ENCODE measurements around the gene HNRNPA1.
"Not testable (repeated sequence)": the region's sequence is repeated elsewhere in the genome, so short reads cannot be mapped to it uniquely, and the experiment has no call there.

The HNRNPA1 gene

GRCh38 chr12:54277823-54278276 lies 2.7 kb upstream of the HNRNPA1 start:
- DNase-seq: no peak

DNA sequence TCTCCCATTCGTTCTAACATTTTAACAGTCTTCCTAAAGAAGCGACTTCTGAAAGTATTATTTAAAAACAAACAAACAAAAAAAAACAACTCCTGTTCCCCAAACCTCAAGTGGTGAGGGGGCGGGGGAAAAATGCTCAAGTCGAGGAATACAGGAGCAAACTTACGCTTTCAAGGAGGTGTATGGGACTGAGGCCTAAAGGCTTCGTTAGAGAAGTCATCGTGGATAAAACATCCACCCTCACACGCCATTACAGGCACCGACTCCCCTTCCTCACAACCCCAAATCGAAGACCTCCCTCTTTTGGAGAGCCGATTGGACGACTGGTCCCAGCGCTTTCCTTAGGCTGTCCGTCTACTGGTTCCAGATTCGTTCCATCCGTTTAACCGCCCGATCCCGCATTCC lies 1.3 kb upstream of the HNRNPA1 start:
- no peak for DNase-seq

DNA sequence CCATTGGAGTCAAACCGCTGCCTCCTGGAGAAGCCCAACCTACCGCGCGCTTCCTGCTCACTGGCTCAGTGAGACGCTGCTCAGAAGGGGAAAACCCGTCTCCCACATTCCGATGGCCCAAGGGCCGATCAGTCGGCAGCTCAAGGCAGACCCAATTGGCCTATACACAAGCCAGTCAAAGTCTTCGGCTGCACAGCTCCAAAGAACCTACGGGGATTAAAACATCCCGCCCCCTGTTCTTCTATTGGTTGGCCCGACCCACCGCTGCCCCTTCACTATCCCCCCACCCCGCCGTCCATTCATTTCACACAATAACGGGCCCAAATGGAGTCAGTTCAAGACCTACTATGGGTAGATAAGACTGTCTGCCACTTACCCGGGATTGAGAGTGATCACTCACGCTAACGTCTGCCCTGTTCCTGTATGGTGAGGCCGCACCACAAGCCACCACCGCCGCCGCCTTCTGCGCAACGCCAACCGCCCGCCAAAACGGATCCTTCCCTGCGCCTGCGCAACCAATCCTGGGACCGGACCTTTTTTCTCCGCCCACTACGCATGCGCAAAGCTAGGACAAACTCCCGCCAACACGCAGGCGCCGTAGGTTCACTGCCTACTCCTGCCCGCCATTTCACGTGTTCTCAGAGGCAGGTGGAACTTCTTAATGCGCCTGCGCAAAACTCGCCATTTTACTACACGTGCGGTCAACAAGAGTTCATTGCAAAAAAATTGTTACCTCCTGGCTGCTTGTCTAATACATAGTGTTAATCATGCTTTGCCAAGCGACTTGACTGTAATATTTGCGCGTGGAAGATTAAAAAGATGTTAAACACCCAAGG lies 676 bp upstream of the HNRNPA1 start, which contains the start of gene CBX5:
TSS of gene CBX5 (minus strand) at position 491 of the 836 bp plus-strand sequence. CDS start 22,472 bp downstream, outside the sequence.
- peak; percentile 97 to 100 (median 98) for DNase-seq

GRCh38 chr12:54281261-54281638 lies 724 bp downstream of the HNRNPA1 start:
- DNase-seq: not testable (repeated sequence)

- DNase-seq: not testable (repeated sequence)
Measured at GRCh38 chr12:54281694-54282093, 1.2 kb downstream of the HNRNPA1 start.

- peak in 2 of 5 experiments; percentile 32 to 35 for DNase-seq
Measured at GRCh38 chr12:54282949-54283593, 2.5 kb downstream of the HNRNPA1 start.

DNA sequence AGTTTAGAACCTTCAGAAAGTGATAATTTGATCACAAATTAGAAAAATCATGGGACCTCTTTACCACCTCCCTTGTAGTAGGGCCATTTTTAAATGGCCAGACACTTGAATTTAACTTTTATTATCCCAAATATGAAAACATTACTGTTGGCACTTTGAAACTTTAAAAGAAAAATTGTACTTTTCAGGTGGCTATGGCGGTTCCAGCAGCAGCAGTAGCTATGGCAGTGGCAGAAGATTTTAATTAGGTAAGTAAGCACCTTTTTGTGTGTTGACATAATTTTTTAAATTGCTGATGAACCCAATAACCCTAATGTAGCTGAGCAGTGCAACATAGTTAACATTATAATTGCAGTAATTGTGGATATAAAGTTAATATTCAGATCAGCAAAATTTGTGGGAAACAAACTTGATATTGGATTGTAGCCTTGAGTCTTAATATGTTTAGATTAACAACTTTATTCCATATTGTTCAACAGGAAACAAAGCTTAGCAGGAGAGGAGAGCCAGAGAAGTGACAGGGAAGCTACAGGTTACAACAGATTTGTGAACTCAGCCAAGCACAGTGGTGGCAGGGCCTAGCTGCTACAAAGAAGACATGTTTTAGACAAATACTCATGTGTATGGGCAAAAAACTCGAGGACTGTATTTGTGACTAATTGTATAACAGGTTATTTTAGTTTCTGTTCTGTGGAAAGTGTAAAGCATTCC lies 3.7 kb downstream of the HNRNPA1 start:
- not testable (repeated sequence) for DNase-seq

DNA sequence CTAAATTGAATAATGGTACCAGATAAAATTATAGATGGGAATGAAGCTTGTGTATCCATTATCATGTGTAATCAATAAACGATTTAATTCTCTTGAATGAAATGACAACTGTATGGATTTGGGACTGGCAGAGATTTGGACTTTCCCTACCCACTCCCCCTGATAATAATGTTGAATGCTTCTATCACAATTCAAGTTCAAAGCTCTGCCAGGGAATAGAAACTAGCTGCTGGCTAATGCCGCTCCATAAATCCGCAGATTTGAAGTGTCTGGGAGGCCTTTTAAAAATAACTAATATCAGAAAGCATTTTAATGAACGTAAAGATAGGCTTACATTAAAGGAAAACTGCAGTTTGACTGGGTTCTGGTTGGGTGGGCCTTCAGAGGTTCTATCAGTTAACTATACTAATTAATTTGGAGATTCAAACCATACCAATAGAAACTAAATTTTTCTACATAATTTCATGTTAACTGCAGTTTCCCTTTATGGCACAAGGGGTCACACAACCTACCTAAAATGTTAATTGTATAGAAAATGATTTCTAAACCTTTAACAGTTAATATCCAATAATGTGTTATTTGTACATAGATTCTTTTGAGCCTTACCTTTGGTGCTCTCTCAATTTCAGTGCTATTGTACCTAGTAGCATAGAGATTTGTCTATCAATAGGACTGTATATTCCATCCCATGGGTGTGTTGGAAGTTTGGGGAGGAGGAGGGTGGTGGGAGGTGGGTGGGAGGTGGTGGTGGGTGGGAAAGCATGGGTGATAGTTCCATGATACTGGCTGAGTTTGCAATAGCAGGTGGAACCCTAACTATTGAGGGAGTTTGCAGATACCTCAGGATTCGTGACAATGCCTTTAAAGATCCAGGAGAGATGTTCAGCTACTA lies 4.9 kb downstream of the HNRNPA1 start:
- DNase-seq: no peak

- DNase-seq: no peak
Measured at GRCh38 chr12:54286042-54287030, 5.8 kb downstream of the HNRNPA1 start.

- DNase-seq: no peak
Measured at GRCh38 chr12:54287261-54288157, 7.0 kb downstream of the HNRNPA1 start.

- no peak for DNase-seq
Measured at GRCh38 chr12:54292083-54292930, 11.8 kb downstream of the HNRNPA1 start.

GRCh38 chr12:54292931-54293241 lies 12.4 kb downstream of the HNRNPA1 start:
- DNase-seq: no peak

GRCh38 chr12:54294152-54294952 lies 13.8 kb downstream of the HNRNPA1 start:
- peak in 4 of 5 experiments; percentile 18 to 48 (median 44) for DNase-seq

- DNase-seq: no peak
Measured at GRCh38 chr12:54294953-54295566, 14.5 kb downstream of the HNRNPA1 start.

DNA sequence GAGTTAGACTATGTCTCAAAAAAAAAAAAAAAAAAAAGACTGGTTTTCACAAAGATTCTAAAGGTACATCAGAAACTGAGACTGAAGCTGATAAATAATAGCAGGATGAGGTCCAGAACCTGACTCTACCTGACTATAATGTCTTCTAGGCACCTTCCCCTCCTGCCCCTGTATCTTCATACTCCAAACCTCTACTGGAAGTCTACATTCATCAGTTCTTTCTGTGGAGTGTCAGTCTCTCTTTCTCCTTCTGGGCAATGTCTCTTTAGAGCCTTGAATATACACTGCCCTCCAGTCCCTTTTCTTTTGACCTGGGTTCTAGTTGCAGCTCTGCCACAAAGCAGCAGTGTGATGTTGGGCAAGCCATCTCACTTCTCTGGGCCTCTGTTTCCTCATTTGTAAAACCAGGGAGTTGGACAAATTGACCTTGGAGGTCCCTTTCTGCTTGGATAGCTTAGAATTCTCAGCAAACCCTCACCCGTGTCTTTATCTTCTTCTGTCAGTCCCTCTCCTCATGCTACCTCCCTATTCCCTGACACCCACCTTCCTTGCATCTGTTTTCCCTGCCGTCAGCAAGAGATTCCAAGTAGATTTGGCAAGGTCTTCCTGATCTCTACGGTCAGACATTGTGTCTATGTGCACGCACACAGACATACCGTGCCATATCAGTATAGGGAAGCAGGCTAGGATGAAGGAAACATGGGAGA lies 16.0 kb downstream of the HNRNPA1 start:
- DNase-seq: no peak

- DNase-seq: no peak
Measured at GRCh38 chr12:54298904-54299303, 18.4 kb downstream of the HNRNPA1 start.
